T-helper 22 cell (primary cell): ENCODE measurements around the gene KLRC2.
"Not testable (repeated sequence)": the region's sequence is repeated elsewhere in the genome, so short reads cannot be mapped to it uniquely, and the experiment has no call there.

ENCODE experiments used
- DNase-seq: peaks from one replicate; pipeline ENCODE4 v3.0.0-alpha.2; 2020; ENCODE audit warnings: low read depth

The KLRC2 gene

GRCh38 chr12:10405294-10405693 lies 30.5 kb downstream of the KLRC2 start:
- DNase-seq, result no peak

- no peak for DNase-seq
Observed at GRCh38 chr12:10404798-10405197, 31.0 kb downstream of the KLRC2 start.

- no peak for DNase-seq
Observed at GRCh38 chr12:10400829-10401228, 35.0 kb downstream of the KLRC2 start.

GRCh38 chr12:10398168-10398567 lies 37.6 kb downstream of the KLRC2 start:
- no peak for DNase-seq

GRCh38 chr12:10397296-10397695 lies 38.5 kb downstream of the KLRC2 start:
- no peak for DNase-seq

- DNase-seq, result not testable (repeated sequence)
Observed at GRCh38 chr12:10396176-10396575, 39.6 kb downstream of the KLRC2 start.

GRCh38 chr12:10395390-10395998 lies 40.3 kb downstream of the KLRC2 start:
- no peak for DNase-seq

GRCh38 chr12:10394531-10395152 lies 41.2 kb downstream of the KLRC2 start:
- not testable (repeated sequence) for DNase-seq

GRCh38 chr12:10393291-10393690 lies 42.5 kb downstream of the KLRC2 start:
- DNase-seq, result no peak

- no peak for DNase-seq
Observed at GRCh38 chr12:10392394-10392930, 43.3 kb downstream of the KLRC2 start.

- DNase-seq, result not testable (repeated sequence)
Observed at GRCh38 chr12:10390991-10391390, 44.8 kb downstream of the KLRC2 start.

- no peak for DNase-seq
Observed at GRCh38 chr12:10389904-10390303, 45.9 kb downstream of the KLRC2 start, which contains the start of gene KLRK1. KLRK1 (minus strand) TSS chr12:10390041; CDS start chr12:10388810, 1,231 bp downstream.

GRCh38 chr12:10388624-10389413 lies 47.0 kb downstream of the KLRC2 start:
- no peak for DNase-seq

GRCh38 chr12:10387498-10387897 lies 48.3 kb downstream of the KLRC2 start:
- not testable (repeated sequence) for DNase-seq

GRCh38 chr12:10386857-10387256 lies 49.0 kb downstream of the KLRC2 start:
- no peak for DNase-seq

GRCh38 chr12:10385166-10385613 lies 50.6 kb downstream of the KLRC2 start:
- no peak for DNase-seq

- DNase-seq, result no peak
Observed at GRCh38 chr12:10384191-10384590, 51.6 kb downstream of the KLRC2 start.

- no peak for DNase-seq
Observed at GRCh38 chr12:10381928-10382628, 53.7 kb downstream of the KLRC2 start.
